GM21447 (cell line): ENCODE results near the gene FXYD7.
"Not testable (repeated sequence)": the region's sequence is repeated elsewhere in the genome, so short reads cannot be mapped to it uniquely, and the experiment has no call there.

Experiments used
- ATAC-seq: cut with Tn5 transposase; IDR thresholded peaks from one replicate; pipeline ENCODE4 v1.9.1; 2021; ENCODE audit not compliant: unreplicated experiment

The FXYD7 gene

GRCh38 chr19:35194012-35194984 is 51.2 kb downstream of the FXYD7 start:
- ATAC-seq: no peak

GRCh38 chr19:35195830-35196229 is 52.8 kb downstream of the FXYD7 start:
- no peak for ATAC-seq

GRCh38 chr19:35196861-35197260 is 53.8 kb downstream of the FXYD7 start:
- ATAC-seq: not testable (repeated sequence)

- ATAC-seq: no peak
Observed at GRCh38 chr19:35199481-35199880, 56.4 kb downstream of the FXYD7 start.

GRCh38 chr19:35202722-35203688 is 60.0 kb downstream of the FXYD7 start:
- no peak for ATAC-seq
